Subcutaneous abdominal adipose tissue (tissue), 5 donors: ENCODE measurements around the gene HOXD11.

ENCODE experiments used
- H3K27ac ChIP-seq: one replicate; pipeline ENCODE4 v1.7.0; 2013; ENCODE audit warnings: low read depth, mild to moderate bottlenecking, inconsistent platforms, low read length, moderate library complexity
- H3K27me3 ChIP-seq, 5 donors: one replicate each; pipeline ENCODE4 v1.7.0; 2013; ENCODE audit warnings: low read length in 5 of 5, inconsistent platforms in 1 of 5; ENCODE audit not compliant: control insufficient read depth in 5 of 5, insufficient read depth in 4 of 5
- H3K36me3 ChIP-seq, 5 donors: one replicate each; pipeline ENCODE4 v1.7.0; 2013; ENCODE audit warnings: low read length in 5 of 5; ENCODE audit not compliant: control insufficient read depth in 5 of 5, insufficient read depth in 5 of 5
- H3K4me1 ChIP-seq, 5 donors: one replicate each; pipeline ENCODE4 v1.7.0; 2013; ENCODE audit warnings: low read length in 5 of 5, mild to moderate bottlenecking in 3 of 5, moderate library complexity in 1 of 5; ENCODE audit not compliant: control insufficient read depth in 5 of 5, insufficient read depth in 5 of 5
- H3K4me3 ChIP-seq, 5 donors: one replicate each; pipeline ENCODE4 v1.7.0; 2013; ENCODE audit warnings: low read length in 5 of 5, low read depth in 1 of 5
- H3K9ac ChIP-seq, 5 donors: one replicate each; pipeline ENCODE4 v1.7.0; 2013; ENCODE audit warnings: low read length in 5 of 5, mild to moderate bottlenecking in 4 of 5, moderate library complexity in 3 of 5
- H3K9me3 ChIP-seq, 5 donors: one replicate each; pipeline ENCODE4 v1.7.0; 2013; ENCODE audit warnings: low read length in 5 of 5; ENCODE audit not compliant: control insufficient read depth in 5 of 5
- donor health status: healthy.
- donor health status: healthy.
- donor health status: healthy.
- donor health status: healthy.
- donor health status: healthy.

HOXD11 gene

DNA sequence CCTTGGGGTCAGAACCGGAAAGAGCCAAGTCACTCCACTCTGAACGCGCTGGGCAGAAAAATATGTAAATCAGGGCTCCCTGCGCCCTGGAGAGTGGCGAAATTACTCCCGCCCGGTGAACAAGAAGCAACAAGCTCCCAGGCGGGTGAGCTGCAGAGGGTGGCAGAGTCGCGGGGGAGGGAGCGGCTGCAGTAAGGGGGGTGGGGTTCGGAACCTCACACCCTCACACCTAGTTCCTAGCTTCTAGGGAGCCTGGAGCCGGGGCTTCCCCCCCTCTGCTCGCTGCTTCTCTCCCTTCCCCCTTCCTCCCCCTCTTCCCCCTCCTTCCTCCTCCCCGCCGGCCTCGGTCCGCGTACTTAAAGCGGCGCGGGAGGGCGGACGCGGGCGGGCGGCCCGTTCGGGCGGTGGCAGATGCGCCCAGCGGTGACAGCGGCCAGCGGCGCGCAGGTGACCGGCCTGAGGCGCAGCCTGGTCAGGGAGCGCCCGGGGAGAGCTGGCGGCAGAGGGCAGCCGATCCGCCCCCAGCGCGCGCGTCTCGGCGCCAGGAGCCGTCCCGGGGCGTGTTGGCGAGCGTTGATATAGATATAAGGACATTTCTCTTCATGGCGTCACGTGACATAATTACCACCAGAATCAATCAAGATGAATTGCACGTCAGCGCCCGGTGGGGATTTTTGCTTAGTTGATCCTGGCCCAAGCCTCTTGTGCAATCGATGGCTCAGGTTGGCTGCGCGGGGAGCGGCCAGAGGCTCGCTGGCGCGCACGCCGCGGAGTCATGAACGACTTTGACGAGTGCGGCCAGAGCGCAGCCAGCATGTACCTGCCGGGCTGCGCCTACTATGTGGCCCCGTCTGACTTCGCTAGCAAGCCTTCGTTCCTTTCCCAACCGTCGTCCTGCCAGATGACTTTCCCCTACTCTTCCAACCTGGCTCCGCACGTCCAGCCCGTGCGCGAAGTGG lies at the start of gene HOXD11:
HOXD11 (plus strand) TSS at position 700 of the 959 bp plus-strand sequence; CDS start at position 776, 76 bp downstream.
- H3K27me3 ChIP-seq = peaks cover 73 to 92% (median 87%) of the 10 kb centered on the region in 5 donors
- H3K9me3 ChIP-seq = no peaks in the 10 kb centered on the region
- no peak within 1 kb of the TSS for H3K27ac ChIP-seq
- no peak within 1 kb of the TSS for H3K9ac ChIP-seq
- peak within 1 kb of the TSS in 4 of 5 donors; percentile 17 to 57 (median 42) for H3K4me3 ChIP-seq
- no peaks in the 10 kb centered on the region for H3K36me3 ChIP-seq
- peaks cover 0 to 44% (median 26%) of the 10 kb centered on the region in 5 donors for H3K4me1 ChIP-seq

GRCh38 chr2:176063958-176064357 lies 43.1 kb upstream of the HOXD11 start:
- Histone ChIP-seq H3K9me3 (no peaks in the 10 kb centered on the region), H3K9ac (no peak overlapping the region), H3K4me1 (peaks cover 0 to 24% (median 21%) of the 10 kb centered on the region in 5 donors), H3K27me3 (peaks cover 32 to 55% (median 40%) of the 10 kb centered on the region in 5 donors), H3K36me3 (no peaks in the 10 kb centered on the region), H3K4me3 (no peak overlapping the region), H3K27ac (no peak overlapping the region)

DNA sequence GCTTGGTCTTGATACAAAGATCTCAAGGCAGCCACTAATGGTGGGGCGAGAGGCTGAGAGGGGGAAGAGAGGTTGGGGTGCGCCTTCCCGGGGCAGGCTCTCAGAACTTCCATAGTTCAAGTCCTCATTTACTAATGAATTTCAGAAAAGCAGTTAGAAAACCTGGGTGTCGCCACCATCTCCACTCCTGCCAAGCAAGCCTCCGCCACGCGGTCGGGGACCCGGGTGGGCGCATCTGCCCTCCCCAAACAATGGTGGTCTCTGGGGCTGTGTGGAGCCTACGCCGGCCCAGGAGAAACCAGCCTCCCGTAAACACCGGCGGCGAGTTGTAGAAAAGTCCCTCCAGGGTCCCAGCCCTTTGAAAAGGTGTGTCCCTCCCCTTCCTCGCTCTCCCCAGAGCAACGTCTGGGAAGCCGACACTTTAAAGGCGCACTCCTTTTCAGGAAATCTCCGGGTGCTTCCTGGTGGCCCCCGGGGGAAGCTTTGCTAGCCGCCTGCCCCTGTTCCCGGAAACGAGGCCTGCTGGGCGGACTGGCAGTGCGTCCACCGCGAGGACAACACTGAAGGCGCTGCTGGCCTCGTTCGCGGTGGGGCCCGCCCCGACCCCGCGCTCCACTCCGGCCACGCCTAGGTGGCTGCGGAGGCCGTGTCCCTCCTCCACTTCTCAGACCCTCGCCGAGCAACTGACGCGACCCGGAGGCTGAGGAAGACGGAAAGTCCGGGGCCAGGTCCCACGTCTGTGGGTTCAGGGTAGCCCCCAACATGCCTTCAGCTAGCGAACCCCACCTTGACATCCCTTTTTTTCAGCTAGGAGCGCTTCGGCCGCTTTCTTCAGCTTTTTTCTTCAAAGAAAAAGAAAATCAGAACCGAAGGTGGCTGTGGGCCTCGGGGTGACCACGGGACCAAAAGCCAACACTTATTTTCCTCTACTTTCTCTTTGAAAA lies 40.2 kb upstream of the HOXD11 start:
- peaks cover 43 to 77% (median 61%) of the 10 kb centered on the region in 5 donors for H3K27me3 ChIP-seq
- H3K4me1 ChIP-seq = peaks cover 0 to 29% (median 27%) of the 10 kb centered on the region in 5 donors
- peak overlapping the region in 1 of 5 donors; percentile 36 for H3K9ac ChIP-seq
- H3K36me3 ChIP-seq = no peaks in the 10 kb centered on the region
- H3K9me3 ChIP-seq = no peaks in the 10 kb centered on the region
- no peak overlapping the region for H3K27ac ChIP-seq
- peak overlapping the region; percentile 51 to 72 (median 62) for H3K4me3 ChIP-seq

GRCh38 chr2:176067589-176068418 lies 39.3 kb upstream of the HOXD11 start:
- peak overlapping the region in 1 of 5 donors; percentile 36 for H3K9ac ChIP-seq
- H3K9me3 ChIP-seq = no peaks in the 10 kb centered on the region
- no peak overlapping the region for H3K27ac ChIP-seq
- peak overlapping the region; percentile 51 to 72 (median 62) for H3K4me3 ChIP-seq
- H3K36me3 ChIP-seq = no peaks in the 10 kb centered on the region
- peaks cover 0 to 31% (median 27%) of the 10 kb centered on the region in 5 donors for H3K4me1 ChIP-seq
- H3K27me3 ChIP-seq = peaks cover 50 to 82% (median 68%) of the 10 kb centered on the region in 5 donors

DNA sequence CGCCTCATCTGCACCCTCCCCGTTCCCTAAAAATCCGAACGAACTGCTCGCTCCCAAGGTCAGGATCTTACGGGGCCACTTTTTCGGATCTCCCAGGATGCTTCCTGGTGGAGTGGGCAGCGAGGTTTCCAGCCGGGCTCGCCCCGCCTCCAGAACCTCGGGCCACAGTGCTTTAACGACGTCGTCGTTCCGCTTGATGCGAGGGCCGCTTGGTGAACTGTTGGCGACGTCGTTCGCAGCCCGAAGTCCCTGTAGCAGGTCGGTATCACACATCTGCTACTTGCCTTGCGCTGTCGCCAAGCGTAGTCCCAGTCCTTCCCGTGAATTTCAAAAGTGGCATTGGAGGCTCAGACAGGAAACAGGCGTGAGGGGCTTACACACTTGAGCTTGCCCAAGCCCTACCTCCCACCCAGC lies 38.7 kb upstream of the HOXD11 start:
- H3K4me3 ChIP-seq = peak overlapping the region in 4 of 5 donors; percentile 15 to 66 (median 28)
- peaks cover 56 to 85% (median 75%) of the 10 kb centered on the region in 5 donors for H3K27me3 ChIP-seq

DNA sequence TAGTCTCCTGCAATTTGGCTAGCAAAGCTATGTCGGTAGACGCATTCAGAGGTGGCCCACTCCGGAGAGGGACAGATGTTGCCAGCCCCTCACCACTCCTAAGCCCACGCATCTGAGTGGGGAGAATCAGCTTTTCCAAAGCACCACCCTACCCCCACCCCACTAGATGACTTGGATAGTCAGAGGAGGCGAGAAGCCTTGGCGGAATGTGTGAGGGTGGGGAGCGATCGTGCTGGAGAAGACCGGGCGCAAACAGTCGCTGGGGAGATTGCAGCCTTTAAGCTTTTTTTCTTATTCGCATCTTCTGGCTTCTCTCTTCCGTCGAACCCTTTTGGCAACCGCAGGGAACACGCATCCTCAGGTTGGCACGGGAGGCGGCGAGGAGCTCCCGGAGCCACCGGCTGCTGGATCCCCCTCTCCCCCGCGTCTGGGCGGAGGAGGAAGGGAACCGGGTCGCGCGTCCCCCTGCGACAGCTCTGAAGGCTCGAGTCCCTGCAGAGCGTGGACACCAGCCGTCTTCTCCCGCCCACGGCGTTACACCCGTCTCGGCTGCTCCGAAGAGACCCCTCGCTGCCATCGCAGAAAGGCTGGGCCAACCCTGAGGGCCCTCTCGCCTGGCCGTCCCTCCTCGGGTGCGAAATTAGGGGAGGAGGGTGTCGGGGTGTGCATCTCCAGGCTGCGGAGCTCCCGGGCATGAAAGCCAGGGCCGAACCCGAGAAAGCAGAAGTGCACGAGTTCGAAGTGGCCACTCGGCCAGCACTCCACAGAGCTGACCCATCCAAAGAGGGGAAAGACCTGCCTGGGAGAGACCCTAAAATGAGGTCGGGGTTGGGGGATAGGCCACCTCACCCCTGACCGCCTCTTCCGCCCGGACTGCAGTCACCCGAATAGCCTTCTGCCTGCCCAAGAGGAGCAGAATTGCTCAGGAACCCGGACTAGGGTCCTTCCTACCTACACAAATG lies 35.5 kb upstream of the HOXD11 start:
- H3K9me3 ChIP-seq = peaks cover 0 to 3% (median 0%) of the 10 kb centered on the region in 5 donors
- no peak overlapping the region for H3K4me3 ChIP-seq
- H3K36me3 ChIP-seq = no peaks in the 10 kb centered on the region
- H3K27ac ChIP-seq = no peak overlapping the region
- no peak overlapping the region for H3K9ac ChIP-seq
- H3K27me3 ChIP-seq = peaks cover 78 to 100% (median 95%) of the 10 kb centered on the region in 5 donors
- H3K4me1 ChIP-seq = peaks cover 0 to 35% (median 26%) of the 10 kb centered on the region in 5 donors

More for the DNA sequence above, 38.7 kb upstream of the HOXD11 start:
- Histone ChIP-seq H3K27ac (no peak overlapping the region), H3K36me3 (no peaks in the 10 kb centered on the region), H3K9me3 (no peaks in the 10 kb centered on the region), H3K4me1 (peaks cover 0 to 35% (median 27%) of the 10 kb centered on the region in 5 donors), H3K9ac (no peak overlapping the region)

DNA sequence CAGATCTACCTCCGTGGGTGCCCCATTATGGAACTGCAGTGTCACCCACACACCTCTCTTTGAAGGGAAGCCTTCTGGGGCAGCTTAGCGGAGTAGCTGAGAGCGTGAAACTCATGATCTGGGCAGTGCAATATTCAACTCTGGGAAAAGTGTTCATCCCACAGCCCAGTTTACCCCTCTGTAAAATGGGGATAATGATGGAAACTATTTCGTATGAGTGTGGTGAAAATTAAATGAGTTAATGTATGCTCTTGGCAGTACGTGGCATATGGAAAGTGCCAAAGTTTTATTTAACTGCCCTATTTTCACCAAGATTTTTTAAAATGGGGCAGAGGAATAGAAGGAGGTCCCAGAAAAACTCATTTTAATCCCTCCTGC lies 34.8 kb upstream of the HOXD11 start:
- Histone ChIP-seq H3K27ac (no peak overlapping the region), H3K36me3 (no peaks in the 10 kb centered on the region), H3K9me3 (peaks cover 0 to 3% (median 0%) of the 10 kb centered on the region in 5 donors), H3K4me1 (peaks cover 0 to 29% (median 19%) of the 10 kb centered on the region in 5 donors), H3K4me3 (no peak overlapping the region), H3K27me3 (peaks cover 74 to 99% (median 94%) of the 10 kb centered on the region in 5 donors), H3K9ac (no peak overlapping the region)

- no peaks in the 10 kb centered on the region for H3K36me3 ChIP-seq
- H3K27me3 ChIP-seq = peaks cover 70 to 94% (median 87%) of the 10 kb centered on the region in 5 donors
- no peak overlapping the region for H3K27ac ChIP-seq
- H3K9me3 ChIP-seq = peaks cover 0 to 3% (median 0%) of the 10 kb centered on the region in 5 donors
- peaks cover 0 to 19% (median 10%) of the 10 kb centered on the region in 5 donors for H3K4me1 ChIP-seq
- H3K9ac ChIP-seq = no peak overlapping the region
- no peak overlapping the region for H3K4me3 ChIP-seq
Observed at GRCh38 chr2:176072951-176073904, 33.9 kb upstream of the HOXD11 start.
